GM18505 (cell line): ENCODE data around the gene ATXN7.

Experiments
- ATAC-seq: cut with Tn5 transposase; IDR thresholded peaks from one replicate; pipeline ENCODE4 v1.9.1; 2021; ENCODE audit not compliant: unreplicated experiment
- POLR2A ChIP-seq: IDR thresholded peaks from 4 replicates; pipeline ENCODE4 v1.6.1; 2011; ENCODE audit warnings: borderline replicate concordance; ENCODE audit not compliant: insufficient read depth, insufficient read length; ENCODE audit errors: extremely low read depth

Gene ATXN7

GRCh38 chr3:63900010-63900409 is 36.3 kb downstream of the ATXN7 start:
- ATAC-seq, result no peak
- no peak for TF ChIP-seq POLR2A

GRCh38 chr3:63900459-63900858 is 36.8 kb downstream of the ATXN7 start:
- no peak for ATAC-seq

GRCh38 chr3:63905731-63906620 is 42.3 kb downstream of the ATXN7 start:
- no peak for ATAC-seq
- TF ChIP-seq POLR2A, result no peak

More at GRCh38 chr3:63900459-63900858, 36.8 kb downstream of the ATXN7 start:
- no peak for TF ChIP-seq POLR2A

- ATAC-seq, result no peak
- no peak for TF ChIP-seq POLR2A
Measured at GRCh38 chr3:63908081-63908736, 44.5 kb downstream of the ATXN7 start.

GRCh38 chr3:63908776-63909175 is 45.1 kb downstream of the ATXN7 start:
- TF ChIP-seq POLR2A, result no peak
- no peak for ATAC-seq

GRCh38 chr3:63909431-63909830 is 45.8 kb downstream of the ATXN7 start:
- no peak for ATAC-seq
- no peak for TF ChIP-seq POLR2A

- ATAC-seq, result no peak
- TF ChIP-seq POLR2A, result no peak
Measured at GRCh38 chr3:63910001-63910400, 46.3 kb downstream of the ATXN7 start.

- no peak for ATAC-seq
- no peak for TF ChIP-seq POLR2A
Measured at GRCh38 chr3:63910891-63911290, 47.2 kb downstream of the ATXN7 start.

GRCh38 chr3:63911509-63911872 is 47.8 kb downstream of the ATXN7 start:
- peak; percentile 25 for ATAC-seq
- TF ChIP-seq POLR2A, result no peak

GRCh38 chr3:63911873-63912767 is 48.5 kb downstream of the ATXN7 start, which contains the start of gene SCAANT1:
Gene SCAANT1, minus strand, starts transcription at chr3:63912383.
- TF ChIP-seq POLR2A, result peak; percentile 29
- peak; percentile 75 for ATAC-seq

- no peak for TF ChIP-seq POLR2A
Measured at GRCh38 chr3:63912768-63913588, 49.3 kb downstream of the ATXN7 start.

GRCh38 chr3:63914312-63914711 is 50.6 kb downstream of the ATXN7 start:
- no peak for ATAC-seq
- TF ChIP-seq POLR2A, result no peak

More at GRCh38 chr3:63912768-63913588, 49.3 kb downstream of the ATXN7 start:
- peak; percentile 7 for ATAC-seq
